H1 (cell line): ENCODE results near the gene NDUFB4. TPM values are rescaled to one million over a fixed set of nuclear protein-coding genes. Genes with fewer than 3 reads are reported as not detected.

ENCODE experiments used
- CTCF ChIA-PET: fragments of 300-600 bp; sonication (Branson Sonifier 250); formaldehyde crosslinking; loops from one replicate; lab custom pipeline; 2021; ENCODE audit not compliant: partially characterized antibody; lab: Charles Lee
- POLR2A ChIA-PET: fragments of 300-600 bp; sonication (Branson Sonifier 250); formaldehyde crosslinking; loops from one replicate; lab custom pipeline; 2021; ENCODE audit warnings: inconsistent platforms; ENCODE audit not compliant: partially characterized antibody; lab: Charles Lee
- DNase-seq, 2 experiments: peaks; one replicate each; pipeline versions ENCODE4 v3.0.0 to v3.0.0-alpha.2; 2010 to 2022; ENCODE audit warnings: low spot score in 2 of 2, low read depth in 1 of 2, mixed read lengths in 1 of 2
- FAIRE-seq: peaks from 2 replicates; lab custom pipeline; 2011; peaks lifted over from hg19 to GRCh38; lab: Jason Lieb, UNC
- H2AFZ ChIP-seq: 2 replicates; pipeline ENCODE4 v1.8.1; 2012; ENCODE audit warnings: low read length, inconsistent platforms
- H2AK5ac ChIP-seq: 2 replicates; pipeline ENCODE4 v1.6.1; 2013; ENCODE audit warnings: low read depth, low read length
- H2BK120ac ChIP-seq: replicated peaks from 2 replicates; pipeline ENCODE3; 2013; ENCODE audit warnings: low read depth, low read length, inconsistent platforms
- H2BK12ac ChIP-seq: 2 replicates; pipeline ENCODE4 v1.6.1; 2013; ENCODE audit warnings: low read depth, low read length
- H2BK15ac ChIP-seq: 2 replicates; pipeline ENCODE4 v1.6.1; 2013; ENCODE audit warnings: low read length
- H2BK20ac ChIP-seq: 2 replicates; pipeline ENCODE4 v1.6.1; 2013; ENCODE audit warnings: low read length
- H2BK5ac ChIP-seq: 2 replicates; pipeline ENCODE4 v1.6.1; 2013; ENCODE audit warnings: low read depth, low read length
- H3K14ac ChIP-seq: 2 replicates; pipeline ENCODE4 v1.6.1; 2013; ENCODE audit warnings: inconsistent platforms; ENCODE audit not compliant: insufficient read length
- H3K18ac ChIP-seq: 2 replicates; pipeline ENCODE4 v1.6.1; 2013; ENCODE audit warnings: low read length; ENCODE audit errors: extremely low read depth
- H3K23ac ChIP-seq: 2 replicates; pipeline ENCODE4 v1.6.1; 2013; ENCODE audit warnings: inconsistent platforms; ENCODE audit not compliant: insufficient read length
- H3K23me2 ChIP-seq: 2 replicates; pipeline ENCODE4 v1.6.1; 2013; ENCODE audit warnings: low read depth, low read length
- H3K27ac ChIP-seq: 2 replicates; pipeline ENCODE4 v1.6.1; 2011; ENCODE audit warnings: low read depth, low read length, inconsistent platforms
- H3K27me3 ChIP-seq, 4 experiments: replicated peaks in 1 of 4; 1 replicate in 1 of 4; 2 replicates in 3 of 4; pipeline versions ENCODE4 v1.6.1 to v1.8.1; 2011 to 2013; ENCODE audit warnings: low read length in 3 of 4, mild to moderate bottlenecking in 3 of 4, inconsistent platforms in 2 of 4, mixed read lengths in 2 of 4, moderate library complexity in 1 of 4; ENCODE audit not compliant: control insufficient read depth in 3 of 4, insufficient read depth in 3 of 4; ENCODE audit errors: extremely low read depth in 1 of 4
- H3K36me3 ChIP-seq, 4 experiments: 2 replicates each; pipeline versions ENCODE4 v1.6.1 to v1.8.1; 2011 to 2013; ENCODE audit warnings: mild to moderate bottlenecking in 4 of 4, low read length in 3 of 4, moderate library complexity in 2 of 4, control low read depth in 1 of 4, inconsistent platforms in 1 of 4; ENCODE audit not compliant: insufficient read depth in 4 of 4, control insufficient read depth in 2 of 4
- H3K4ac ChIP-seq: replicated peaks from 2 replicates; pipeline ENCODE3; 2013; ENCODE audit warnings: low read length, low read depth, mixed read lengths, inconsistent platforms; ENCODE audit not compliant: insufficient read length
- H3K4me1 ChIP-seq, 4 experiments: replicated peaks in 1 of 4; 1 replicate in 1 of 4; 2 replicates in 3 of 4; pipeline versions ENCODE4 v1.6.1 to v1.8.1; 2011 to 2013; ENCODE audit warnings: low read length in 3 of 4, inconsistent platforms in 2 of 4, mixed read lengths in 1 of 4; ENCODE audit not compliant: insufficient read depth in 4 of 4, control insufficient read depth in 3 of 4
- H3K4me2 ChIP-seq, 2 experiments: 2 replicates each; pipeline versions ENCODE4 v1.6.1 to v1.8.1; 2011 to 2013; ENCODE audit warnings: low read depth in 2 of 2, low read length in 2 of 2, control low read depth in 1 of 2, inconsistent platforms in 1 of 2, mild to moderate bottlenecking in 1 of 2; ENCODE audit not compliant: insufficient read depth in 1 of 2
- H3K4me3 ChIP-seq, 4 experiments: fragments of 200-600, 300-600 bp in 1 of 4; sonication (generic), shearing (Covaris generic), sonication (Bioruptor Twin) in 1 of 4; 2 replicates each; pipeline versions ENCODE4 v1.5.1 to v1.8.1; 2011 to 2016; ENCODE audit warnings: low read length in 4 of 4, low read depth in 3 of 4, control low read depth in 2 of 4, inconsistent platforms in 2 of 4, mild to moderate bottlenecking in 2 of 4, mixed read lengths in 1 of 4, moderate library complexity in 1 of 4; ENCODE audit not compliant: insufficient read depth in 2 of 4; ENCODE audit errors: extremely low read depth in 1 of 4
- H3K56ac ChIP-seq: replicated peaks from 2 replicates; pipeline ENCODE3; 2013; ENCODE audit warnings: low read depth, mild to moderate bottlenecking, mixed read lengths, low read length, inconsistent platforms; ENCODE audit not compliant: insufficient read length
- H3K79me1 ChIP-seq: 2 replicates; pipeline ENCODE4 v1.6.1; 2013; ENCODE audit warnings: low read depth, low read length, control low read depth
- H3K79me2 ChIP-seq, 2 experiments: 2 replicates each; pipeline versions ENCODE4 v1.6.1 to v1.8.1; 2012 to 2013; ENCODE audit warnings: low read length in 2 of 2, mild to moderate bottlenecking in 2 of 2, inconsistent platforms in 1 of 2; ENCODE audit not compliant: insufficient read depth in 2 of 2, control insufficient read depth in 1 of 2
- H3K9ac ChIP-seq, 4 experiments: replicated peaks in 1 of 4; 1 replicate in 1 of 4; 2 replicates in 3 of 4; pipeline versions ENCODE4 v1.6.1 to v1.8.1; 2011 to 2013; ENCODE audit warnings: low read depth in 3 of 4, low read length in 3 of 4, control low read depth in 2 of 4, mild to moderate bottlenecking in 2 of 4, moderate library complexity in 2 of 4, inconsistent platforms in 1 of 4; ENCODE audit errors: extremely low read depth in 1 of 4
- H3K9me3 ChIP-seq, 2 experiments: 2 replicates each; pipeline versions ENCODE4 v1.6.1 to v1.8.1; 2012 to 2013; ENCODE audit warnings: mild to moderate bottlenecking in 2 of 2, moderate library complexity in 2 of 2, control low read depth in 1 of 2, inconsistent platforms in 1 of 2, low read depth in 1 of 2, low read length in 1 of 2, mixed read lengths in 1 of 2; ENCODE audit not compliant: insufficient read depth in 2 of 2
- H4K20me1 ChIP-seq, 2 experiments: replicated peaks in 1 of 2; 2 replicates each; pipeline versions ENCODE3 to v1.8.1; 2011 to 2013; ENCODE audit warnings: inconsistent platforms in 2 of 2, low read length in 2 of 2, mild to moderate bottlenecking in 1 of 2; ENCODE audit not compliant: insufficient read depth in 2 of 2, control insufficient read depth in 1 of 2
- H4K5ac ChIP-seq: 2 replicates; pipeline ENCODE4 v1.6.1; 2013; ENCODE audit warnings: low read length, low read depth, mixed read lengths, inconsistent platforms; ENCODE audit not compliant: insufficient read length
- H4K8ac ChIP-seq: 2 replicates; pipeline ENCODE4 v1.8.0; 2013; ENCODE audit warnings: mild to moderate bottlenecking, moderate library complexity, low read length, inconsistent platforms; ENCODE audit not compliant: insufficient read depth; ENCODE audit errors: extremely low read depth
- H4K91ac ChIP-seq: replicated peaks from 2 replicates; pipeline ENCODE3; 2013; ENCODE audit warnings: low read length, mixed read lengths, inconsistent platforms; ENCODE audit not compliant: insufficient read length
- TBP ChIP-seq: IDR thresholded peaks from 2 replicates; pipeline ENCODE4 v1.6.1; 2011; ENCODE audit warnings: low read depth, low read length, improper control_type of control experiment
- WGBS, 2 experiments: shearing (Covaris generic) in 1 of 2; methylation state at CpG; one replicate each; pipeline versions ENCODE4 v1.1.6 to v1.1.7; 2013 to 2015; ENCODE audit warnings: low lambda C conversion rate in 2 of 2, mixed read lengths in 2 of 2, inconsistent platforms in 1 of 2, low coverage in 1 of 2, missing lambda C conversion rate in 1 of 2; ENCODE audit not compliant: insufficient replicate concordance in 2 of 2, insufficient coverage in 1 of 2, insufficient read length in 1 of 2; ENCODE audit errors: extremely low coverage in 1 of 2, missing lambda C conversion rate in 1 of 2; 5-methylcytosine and 5-hydroxymethylcytosine counted together
- polyA plus RNA-seq, 7 experiments: library from polyadenylated mRNA; depleted of rRNA in 3 of 7; stranded (reverse) in 5 of 7; unstranded in 2 of 7; fragments of >200 nt in 5 of 7; fragments of 200-250 nt in 2 of 7; gene quantifications; 1 replicate in 5 of 7; 2 replicates in 1 of 7; 4 replicates in 1 of 7; pipeline versions ENCODE4 v1.2.1 to v1.2.3, GENCODE V29; 2011 to 2013; ENCODE audit warnings: missing spikeins in 2 of 7, mixed read lengths in 2 of 7
- total RNA-seq: library from RNA; stranded (reverse); fragmentation: NEBNext Ultra II Directional; extraction: Animal tissue kit (Norgen Biotek cat#: 25700); gene quantifications from 2 replicates; pipeline ENCODE4 v1.2.1, GENCODE V29; 2021

NDUFB4 gene
- total and polyA plus RNA-seq, 2 of the 8 experiments (the other 6 are each of a cell fraction or from before 2014, with no cell fraction given) = 184 to 382 TPM

DNA sequence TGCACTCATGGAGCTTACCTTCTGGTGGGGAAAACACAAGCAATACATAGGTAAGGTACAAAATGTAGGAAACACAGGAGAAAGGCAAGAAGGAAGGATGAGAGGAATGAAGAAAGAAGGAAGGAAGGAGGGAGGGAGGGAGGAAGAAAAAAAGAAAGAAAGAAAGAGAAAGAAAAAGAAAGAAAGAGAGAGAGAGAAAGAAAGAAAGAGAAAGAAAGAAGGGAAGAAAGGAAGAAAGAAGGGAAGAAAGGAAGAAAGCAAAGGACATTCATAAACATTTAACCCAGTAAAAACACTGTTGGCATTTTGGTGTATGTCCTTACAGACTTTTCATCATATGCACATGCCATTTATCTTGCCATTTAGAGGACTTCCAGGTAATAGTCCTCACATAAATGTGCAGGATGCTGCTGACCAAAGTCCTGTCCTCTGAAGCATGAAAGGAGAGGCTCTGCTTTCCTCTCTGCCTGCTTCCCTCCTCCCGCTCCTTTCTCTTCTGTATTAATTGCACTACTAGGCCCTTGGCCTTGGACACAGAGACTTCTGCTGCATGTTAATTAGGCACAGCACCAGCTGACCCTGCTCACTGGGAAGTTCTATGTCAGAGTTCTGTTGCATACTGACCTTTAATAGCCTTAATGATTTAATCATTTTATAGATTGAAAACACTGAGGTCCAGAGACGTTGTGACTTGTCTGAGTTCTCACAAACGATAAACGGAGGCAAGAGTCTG lies 29.7 kb upstream of the NDUFB4 start:
- H4K5ac ChIP-seq = no peak overlapping the region
- H4K8ac ChIP-seq = no peak overlapping the region
- no peak overlapping the region for H2AK5ac ChIP-seq
- no peak overlapping the region for H3K23ac ChIP-seq
- no peaks in the 10 kb centered on the region for H4K20me1 ChIP-seq
- H3K79me1 ChIP-seq = no peaks in the 10 kb centered on the region
- H3K9ac ChIP-seq = no peak overlapping the region
- no peak overlapping the region for H3K4me2 ChIP-seq
- no peak overlapping the region for H3K56ac ChIP-seq
- H3K36me3 ChIP-seq = no peaks in the 10 kb centered on the region
- H3K9me3 ChIP-seq = no peaks in the 10 kb centered on the region
- 0 out of 2 replicates have a peak overlapping the region, but pooled peaks have one; percentile 12 for H2AFZ ChIP-seq
- no peak for TF ChIP-seq TBP
- H3K14ac ChIP-seq = no peak overlapping the region
- H3K23me2 ChIP-seq = no peaks in the 10 kb centered on the region
- no peak overlapping the region for H2BK5ac ChIP-seq
- ChIA-PET CTCF (interaction anchor here (0.6 to 3.2 kb wide), 16 partner anchors 7 to 1784 kb away, joined by 3 to 24 read pairs (median 3); no protein-coding TSS in a partner anchor), POLR2A (interaction anchor here (0.7 to 1.8 kb wide), 4 partner anchors 8 to 229 kb away, joined by 3 to 12 read pairs (median 6); partner anchors contain the start of gene NDUFB4)
- no peak overlapping the region for H2BK12ac ChIP-seq
- H3K4me3 ChIP-seq = no peak overlapping the region
- no peak overlapping the region for H2BK15ac ChIP-seq
- no peak overlapping the region for H2BK20ac ChIP-seq
- 86% methylated on average over 4 of the region's 4 CpGs; no CpG with 5 or more reads in 1 of the 2 experiments for WGBS, 2 experiments
- no peak for FAIRE-seq
- H2BK120ac ChIP-seq = peak overlapping the region; percentile 44
- H3K79me2 ChIP-seq = no peaks in the 10 kb centered on the region
- DNase-seq = no peak
- no peak overlapping the region for H3K4ac ChIP-seq
- H3K27me3 ChIP-seq = no peaks in the 10 kb centered on the region
- H4K91ac ChIP-seq = no peak overlapping the region
- H3K27ac ChIP-seq = no peak overlapping the region
- H3K18ac ChIP-seq = no peak overlapping the region
- peaks cover 9 to 25% (median 15%) of the 10 kb centered on the region in 4 experiments for H3K4me1 ChIP-seq
